Measurements from ENCODE around the gene ACACA. TPM values are rescaled to one million over a fixed set of nuclear protein-coding genes. Genes with fewer than 3 reads are reported as not detected.

The ACACA gene
- polyA plus RNA-seq, 1 experiment = 57.9 TPM

- no peaks in the 10 kb centered on the region for H3K27me3 ChIP-seq (ENCODE audit: control insufficient read depth, insufficient read depth, low read length)
- H3K27ac ChIP-seq (ENCODE audit: low read depth, low read length) = no peak overlapping the region
- H3K4me3 ChIP-seq (ENCODE audit: low read depth, low read length) = no peak overlapping the region
- POLR2A ChIA-PET = interaction anchor here (0.7 kb wide), 1 partner anchor 13 kb away, joined by 3 read pairs; no protein-coding TSS in a partner anchor
- DNase-seq (ENCODE audit: low read depth, low spot score) = no peak
- TF ChIP-seq, protein P1, sequence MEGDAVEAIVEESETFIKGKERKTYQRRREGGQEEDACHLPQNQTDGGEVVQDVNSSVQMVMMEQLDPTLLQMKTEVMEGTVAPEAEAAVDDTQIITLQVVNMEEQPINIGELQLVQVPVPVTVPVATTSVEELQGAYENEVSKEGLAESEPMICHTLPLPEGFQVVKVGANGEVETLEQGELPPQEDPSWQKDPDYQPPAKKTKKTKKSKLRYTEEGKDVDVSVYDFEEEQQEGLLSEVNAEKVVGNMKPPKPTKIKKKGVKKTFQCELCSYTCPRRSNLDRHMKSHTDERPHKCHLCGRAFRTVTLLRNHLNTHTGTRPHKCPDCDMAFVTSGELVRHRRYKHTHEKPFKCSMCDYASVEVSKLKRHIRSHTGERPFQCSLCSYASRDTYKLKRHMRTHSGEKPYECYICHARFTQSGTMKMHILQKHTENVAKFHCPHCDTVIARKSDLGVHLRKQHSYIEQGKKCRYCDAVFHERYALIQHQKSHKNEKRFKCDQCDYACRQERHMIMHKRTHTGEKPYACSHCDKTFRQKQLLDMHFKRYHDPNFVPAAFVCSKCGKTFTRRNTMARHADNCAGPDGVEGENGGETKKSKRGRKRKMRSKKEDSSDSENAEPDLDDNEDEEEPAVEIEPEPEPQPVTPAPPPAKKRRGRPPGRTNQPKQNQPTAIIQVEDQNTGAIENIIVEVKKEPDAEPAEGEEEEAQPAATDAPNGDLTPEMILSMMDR (IDR thresholded peaks at IDR 0.05; ENCODE audit: low read depth, low read length) = no peak
- CTCF ChIA-PET = interaction anchor here (1.3 to 2.4 kb wide), 3 partner anchors 10 to 13 kb away, joined by 4 to 25 read pairs (median 5); partner anchors contain the start of gene C17orf78
- H3K9me3 ChIP-seq (ENCODE audit: control insufficient read depth, insufficient read depth, low read length) = no peaks in the 10 kb centered on the region
These were observed 20.2 kb downstream of the ACACA start for GRCh38 chr17:37386462-37386861.

- H3K4me3 ChIP-seq (ENCODE audit: low read depth, low read length) = no peak overlapping the region
- ChIA-PET CTCF (interaction anchor here (0.5 to 2.4 kb wide), 4 partner anchors 9 to 97 kb away, joined by 3 to 25 read pairs (median 4); partner anchors contain the start of gene C17orf78), POLR2A (no interaction called here)
- DNase-seq (ENCODE audit: low read depth, low spot score) = no peak
- H3K27ac ChIP-seq (ENCODE audit: low read depth, low read length) = no peak overlapping the region
- TF ChIP-seq, protein P1 (IDR thresholded peaks at IDR 0.05; ENCODE audit: low read depth, low read length) = no peak
- no peaks in the 10 kb centered on the region for H3K9me3 ChIP-seq (ENCODE audit: control insufficient read depth, insufficient read depth, low read length)
- H3K27me3 ChIP-seq (ENCODE audit: control insufficient read depth, insufficient read depth, low read length) = no peaks in the 10 kb centered on the region
These were observed 21.1 kb downstream of the ACACA start for GRCh38 chr17:37385474-37385990.

DNA sequence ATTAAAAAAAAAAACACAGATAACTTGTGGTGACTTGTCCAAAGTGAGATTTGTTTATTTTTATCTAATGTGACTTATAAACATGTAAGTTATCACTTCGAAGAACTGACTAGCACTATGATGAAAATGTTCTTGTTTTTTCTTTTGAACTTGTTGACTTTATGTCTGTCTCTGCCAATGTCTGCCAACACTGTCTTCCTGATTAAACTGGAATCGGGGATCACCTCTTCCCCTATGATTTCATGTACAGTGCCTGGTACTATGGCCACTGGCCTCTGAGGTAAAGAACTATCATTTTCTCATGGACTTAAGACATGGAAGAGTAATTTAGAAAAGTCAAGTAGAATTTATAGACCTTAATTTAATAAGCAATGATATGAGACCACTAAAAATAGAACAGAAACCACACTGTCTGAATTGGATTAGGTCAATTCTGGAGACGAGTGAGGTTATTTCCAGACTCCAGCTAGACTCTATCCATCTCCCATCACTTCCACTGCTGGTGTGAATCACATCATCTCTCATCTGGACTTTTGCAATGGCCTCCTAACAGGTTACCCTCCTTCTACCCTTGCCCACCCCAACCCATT, 22.0 kb downstream of the ACACA start:
- no peak for DNase-seq (ENCODE audit: low read depth, low spot score)
- Histone ChIP-seq H3K9me3 (ENCODE audit: control insufficient read depth, insufficient read depth, low read length) (no peaks in the 10 kb centered on the region), H3K27me3 (ENCODE audit: control insufficient read depth, insufficient read depth, low read length) (no peaks in the 10 kb centered on the region), H3K4me3 (ENCODE audit: low read depth, low read length) (no peak overlapping the region), H3K27ac (ENCODE audit: low read depth, low read length) (no peak overlapping the region)
- ChIA-PET POLR2A (no interaction called here), CTCF (interaction anchor here (0.5 to 2.4 kb wide), 2 partner anchors 11 to 98 kb away, joined by 3 to 25 read pairs; no protein-coding TSS in a partner anchor)
- TF ChIP-seq, protein P1 (IDR thresholded peaks at IDR 0.05; ENCODE audit: low read depth, low read length) = no peak

- no peak for DNase-seq (ENCODE audit: low read depth, low spot score)
- ChIA-PET POLR2A (no interaction called here), CTCF (no interaction called here)
- H3K9me3 ChIP-seq (ENCODE audit: control insufficient read depth, insufficient read depth, low read length) = no peaks in the 10 kb centered on the region
- TF ChIP-seq, protein P1 (IDR thresholded peaks at IDR 0.05; ENCODE audit: low read depth, low read length) = no peak
- no peak overlapping the region for H3K4me3 ChIP-seq (ENCODE audit: low read depth, low read length)
- H3K27me3 ChIP-seq (ENCODE audit: control insufficient read depth, insufficient read depth, low read length) = no peaks in the 10 kb centered on the region
- H3K27ac ChIP-seq (ENCODE audit: low read depth, low read length) = no peak overlapping the region
These were observed 24.6 kb downstream of the ACACA start for GRCh38 chr17:37382056-37382455.

GRCh38 chr17:37375706-37376105, 30.9 kb downstream of the ACACA start, which contains the start of gene C17orf78:
Gene C17orf78 (plus strand): TSS chr17:37375985. CDS start chr17:37376093, 108 bp downstream.
- CTCF ChIA-PET = interaction anchor here (0.8 to 4.0 kb wide), 5 partner anchors 11 to 773 kb away, joined by 3 to 51 read pairs (median 4); partner anchors contain the start of gene MRM1
- Histone ChIP-seq H3K27ac (ENCODE audit: low read depth, low read length) (no peak within 1 kb of the TSS), H3K4me3 (ENCODE audit: low read depth, low read length) (no peak within 1 kb of the TSS), H3K9me3 (ENCODE audit: control insufficient read depth, insufficient read depth, low read length) (no peaks in the 10 kb centered on the region), H3K27me3 (ENCODE audit: control insufficient read depth, insufficient read depth, low read length) (no peaks in the 10 kb centered on the region)
- DNase-seq (ENCODE audit: low read depth, low spot score) = no peak
- TF ChIP-seq, protein P1 (IDR thresholded peaks at IDR 0.05; ENCODE audit: low read depth, low read length) = no peak
- POLR2A ChIA-PET = no interaction called here

Measured in AG04450 (cell line).